SJSA1 (cell line): Measurements from ENCODE around the gene IP6K2. TPM values are rescaled to one million over a fixed set of nuclear protein-coding genes. Genes with fewer than 3 reads are reported as not detected.

Experiments used
- DNase-seq, 2 experiments: peaks; one replicate each; pipeline ENCODE4 v3.0.0-alpha.2; 2015 to 2020; ENCODE audit warnings: low spot score in 2 of 2, low read depth in 1 of 2
- H3K27ac ChIP-seq: fragments of 250-450 bp; sonication (Bioruptor Pico); 2 replicates; pipeline ENCODE4 v1.5.1; 2020; ENCODE audit warnings: mild to moderate bottlenecking, moderate library complexity
- H3K27me3 ChIP-seq: fragments of 250-450 bp; sonication (Bioruptor Pico); replicated peaks from 2 replicates; pipeline ENCODE4 v1.5.1; 2020; ENCODE audit warnings: mild to moderate bottlenecking, moderate library complexity
- H3K36me3 ChIP-seq: fragments of 250-450 bp; sonication (Bioruptor Pico); 2 replicates; pipeline ENCODE4 v1.5.1; 2020; ENCODE audit warnings: mild to moderate bottlenecking
- H3K4me1 ChIP-seq: fragments of 250-450 bp; sonication (Bioruptor Pico); replicated peaks from 2 replicates; pipeline ENCODE4 v1.6.1; 2021; ENCODE audit warnings: mild to moderate bottlenecking
- H3K4me3 ChIP-seq: fragments of 250-450 bp; sonication (Bioruptor Pico); 2 replicates; pipeline ENCODE4 v1.5.1; 2020; ENCODE audit warnings: mild to moderate bottlenecking
- H3K9me3 ChIP-seq: fragments of 250-450 bp; sonication (Bioruptor Pico); replicated peaks from 2 replicates; pipeline ENCODE4 v1.5.1; 2020; ENCODE audit warnings: mild to moderate bottlenecking
- total RNA-seq: library from RNA; depleted of rRNA; stranded (reverse); fragments of >200 nt; shearing (Covaris generic); gene quantifications from 2 replicates; pipeline ENCODE4 v1.2.3, GENCODE V29; 2014

IP6K2 gene
- total RNA-seq, 1 experiment from 2014 or later = 52.3 TPM

DNA sequence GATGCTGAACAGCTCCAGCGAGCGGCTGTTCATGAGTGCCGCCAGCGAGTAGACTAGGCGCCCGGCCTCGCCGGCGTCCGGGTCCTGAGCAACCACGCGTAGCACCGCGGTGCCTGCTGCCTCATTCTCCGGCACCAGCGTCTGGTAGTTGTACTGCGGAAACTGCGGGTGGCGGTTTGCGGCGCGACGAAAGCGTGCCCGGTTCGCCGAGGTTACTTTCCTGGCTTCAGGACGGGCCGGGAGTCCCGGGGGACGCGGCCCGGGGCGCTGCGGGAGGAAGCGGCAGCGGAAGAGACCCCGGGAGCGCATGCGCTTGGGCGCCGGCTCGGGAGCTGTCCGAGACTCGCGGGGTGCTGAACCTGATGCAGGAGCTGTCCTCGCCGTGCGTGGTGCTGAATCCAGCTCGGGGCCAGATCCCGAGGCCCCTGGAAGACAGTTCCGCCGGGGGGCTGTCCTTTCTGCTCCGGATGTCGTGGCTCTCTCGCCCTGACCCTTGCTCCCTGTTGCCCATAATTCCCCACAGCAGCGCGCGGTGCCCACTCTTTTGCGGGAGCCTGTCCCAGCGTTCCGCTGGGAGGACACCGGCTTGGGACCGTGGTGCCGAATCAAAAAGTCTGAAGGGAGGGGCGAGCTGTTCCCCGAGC is 55.4 kb downstream of the IP6K2 start:
- Histone ChIP-seq H3K27ac (no peak overlapping the region), H3K27me3 (peaks cover 8% of the 10 kb centered on the region), H3K9me3 (no peaks in the 10 kb centered on the region; the same call in 1 of the 2 replicates), H3K4me1 (peaks cover 21% of the 10 kb centered on the region), H3K4me3 (peak overlapping the region; percentile 22), H3K36me3 (no peaks in the 10 kb centered on the region)
- DNase-seq = peak in 1 of 2 experiments; percentile 44

GRCh38 chr3:48660800-48661400 is 56.1 kb downstream of the IP6K2 start:
- Histone ChIP-seq H3K27ac (no peak overlapping the region), H3K27me3 (peaks cover 8% of the 10 kb centered on the region), H3K36me3 (no peaks in the 10 kb centered on the region), H3K9me3 (no peaks in the 10 kb centered on the region; the same call in 1 of the 2 replicates), H3K4me1 (peaks cover 27% of the 10 kb centered on the region), H3K4me3 (no peak overlapping the region)
- DNase-seq = no peak

DNA sequence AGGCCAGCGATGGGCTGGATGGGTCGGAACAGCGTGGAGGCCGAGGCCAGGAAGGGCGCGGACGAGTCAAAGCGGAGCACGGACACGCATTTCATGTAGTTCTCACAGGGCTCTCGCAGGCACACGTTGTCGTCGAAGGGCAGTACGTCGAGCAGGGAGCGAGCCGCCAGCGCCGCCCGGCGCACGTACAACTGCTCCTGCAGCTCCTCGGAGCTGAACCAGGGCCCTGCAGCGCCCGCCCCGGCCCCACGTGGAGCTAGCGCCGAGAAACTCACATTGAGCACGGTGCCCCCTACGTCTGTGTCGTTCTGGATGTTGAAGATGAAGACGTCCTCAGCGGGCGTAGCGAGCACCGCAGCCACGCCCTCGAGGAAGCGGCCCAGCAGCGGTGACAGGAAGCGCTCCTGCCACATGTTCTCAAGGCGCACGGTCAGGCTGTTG is 60.2 kb downstream of the IP6K2 start:
- Histone ChIP-seq H3K4me1 (peaks cover 14% of the 10 kb centered on the region), H3K9me3 (no peaks in the 10 kb centered on the region; the same call in 1 of the 2 replicates), H3K4me3 (no peak overlapping the region), H3K27me3 (peaks cover 4% of the 10 kb centered on the region; the same call in 1 of the 2 replicates), H3K36me3 (no peaks in the 10 kb centered on the region), H3K27ac (no peak overlapping the region)
- no peak for DNase-seq

DNA sequence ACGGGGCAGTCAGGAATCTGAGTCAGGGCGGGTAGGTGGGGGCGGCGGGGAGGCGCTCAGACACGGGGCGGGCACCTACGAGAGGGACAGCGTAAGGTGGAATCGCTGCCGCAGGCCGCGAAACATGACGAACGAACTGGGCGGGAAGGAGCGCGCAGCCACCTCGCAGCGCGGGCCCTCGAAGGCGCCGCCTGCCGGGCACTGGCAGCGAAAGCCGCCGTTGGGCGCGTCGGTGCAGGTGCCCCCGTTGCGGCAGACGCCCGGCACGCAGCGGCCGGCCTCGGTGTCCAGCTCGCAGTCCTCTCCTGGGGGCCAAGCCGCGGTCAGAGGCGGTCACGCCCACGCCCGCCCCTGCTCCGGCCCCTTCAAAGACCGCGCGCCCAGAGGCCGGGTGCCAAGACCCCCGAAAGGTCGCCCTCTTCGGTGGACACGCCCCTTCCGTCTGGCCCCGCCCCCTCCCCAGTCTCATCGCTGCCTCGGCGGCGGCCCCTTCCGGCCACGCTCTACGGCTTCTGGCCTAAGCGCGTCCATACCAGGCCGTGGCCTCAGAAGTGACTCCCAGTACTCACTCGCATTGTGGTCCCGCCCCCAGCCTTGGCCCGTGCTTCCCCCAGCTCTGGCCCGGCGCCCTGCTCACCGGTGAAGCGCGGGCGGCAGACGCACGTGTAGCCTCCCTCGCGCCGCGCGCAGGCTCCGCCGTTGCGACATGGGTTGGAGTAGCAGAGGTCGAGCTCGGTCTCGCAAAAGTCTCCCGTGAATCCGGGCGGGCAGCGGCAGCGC is 60.8 kb downstream of the IP6K2 start:
- Histone ChIP-seq H3K4me3 (peak overlapping the region; percentile 34), H3K9me3 (no peaks in the 10 kb centered on the region), H3K4me1 (peaks cover 8% of the 10 kb centered on the region), H3K36me3 (no peaks in the 10 kb centered on the region), H3K27ac (no peak overlapping the region), H3K27me3 (no peaks in the 10 kb centered on the region)
- peak in 1 of 2 experiments; percentile 48 for DNase-seq

GRCh38 chr3:48655606-48656005 is 61.4 kb downstream of the IP6K2 start:
- no peak for DNase-seq
- peaks cover 6% of the 10 kb centered on the region for H3K4me1 ChIP-seq
- no peak overlapping the region for H3K27ac ChIP-seq
- H3K4me3 ChIP-seq = no peak overlapping the region
- no peaks in the 10 kb centered on the region for H3K27me3 ChIP-seq
- no peaks in the 10 kb centered on the region for H3K36me3 ChIP-seq
- no peaks in the 10 kb centered on the region for H3K9me3 ChIP-seq

GRCh38 chr3:48655063-48655462 is 62.0 kb downstream of the IP6K2 start:
- Histone ChIP-seq H3K36me3 (no peaks in the 10 kb centered on the region), H3K9me3 (no peaks in the 10 kb centered on the region), H3K27ac (no peak overlapping the region), H3K27me3 (no peaks in the 10 kb centered on the region), H3K4me1 (peaks cover 6% of the 10 kb centered on the region), H3K4me3 (no peak overlapping the region)
- no peak for DNase-seq

- Histone ChIP-seq H3K36me3 (no peaks in the 10 kb centered on the region), H3K9me3 (no peaks in the 10 kb centered on the region), H3K27me3 (no peaks in the 10 kb centered on the region), H3K4me1 (peaks cover 6% of the 10 kb centered on the region), H3K27ac (no peak overlapping the region), H3K4me3 (no peak overlapping the region)
- DNase-seq = no peak
These were observed 63.9 kb downstream of the IP6K2 start for GRCh38 chr3:48652923-48653715.

- no peak for DNase-seq
- Histone ChIP-seq H3K27ac (no peak overlapping the region), H3K27me3 (no peaks in the 10 kb centered on the region), H3K9me3 (no peaks in the 10 kb centered on the region), H3K4me1 (peaks cover 6% of the 10 kb centered on the region), H3K36me3 (no peaks in the 10 kb centered on the region), H3K4me3 (no peak overlapping the region)
These were observed 65.2 kb downstream of the IP6K2 start for GRCh38 chr3:48651771-48652170.

- no peaks in the 10 kb centered on the region for H3K9me3 ChIP-seq
These were observed 66.3 kb downstream of the IP6K2 start for GRCh38 chr3:48650723-48651122.

DNA sequence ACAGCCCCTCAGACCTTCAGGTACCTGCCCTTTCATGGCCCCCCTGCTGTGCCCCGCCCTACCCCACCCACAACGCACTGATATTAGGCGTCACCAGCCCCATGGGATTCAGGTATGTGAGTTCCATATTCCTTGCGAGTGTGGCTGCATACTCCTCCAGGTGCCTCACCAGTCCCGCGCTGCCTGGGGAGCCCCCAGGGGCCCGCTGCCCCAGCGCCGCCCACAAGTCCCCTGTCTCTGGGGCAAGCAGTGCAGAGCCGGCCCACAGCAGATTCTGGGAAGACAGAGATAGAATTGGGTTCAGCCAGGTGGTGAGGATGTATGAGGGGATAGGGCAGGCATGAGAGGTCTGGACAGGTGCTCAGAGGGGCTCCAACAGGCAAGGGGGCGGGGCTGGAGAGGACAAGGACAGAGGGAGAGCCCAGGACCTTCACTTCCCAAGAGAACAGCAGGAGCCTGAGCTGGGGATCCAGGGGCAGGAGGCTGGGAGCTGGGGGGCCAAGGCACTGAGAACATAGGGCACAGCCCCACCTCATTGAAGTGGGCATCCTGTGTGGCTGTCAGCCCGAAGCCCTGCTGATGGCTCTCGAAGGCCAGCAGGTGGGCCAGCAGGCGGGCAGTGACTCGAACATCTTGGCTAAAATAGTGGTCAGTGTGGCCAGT is 68.7 kb downstream of the IP6K2 start:
- no peak for DNase-seq
- no peaks in the 10 kb centered on the region for H3K9me3 ChIP-seq
- H3K27me3 ChIP-seq = no peaks in the 10 kb centered on the region
- no peak overlapping the region for H3K4me3 ChIP-seq
- H3K36me3 ChIP-seq = no peaks in the 10 kb centered on the region
- H3K27ac ChIP-seq = no peak overlapping the region
- H3K4me1 ChIP-seq = no peaks in the 10 kb centered on the region

More at GRCh38 chr3:48650723-48651122, 66.3 kb downstream of the IP6K2 start:
- H3K4me3 ChIP-seq = no peak overlapping the region
- DNase-seq = no peak
- no peaks in the 10 kb centered on the region for H3K36me3 ChIP-seq
- no peak overlapping the region for H3K27ac ChIP-seq
- no peaks in the 10 kb centered on the region for H3K4me1 ChIP-seq
- no peaks in the 10 kb centered on the region for H3K27me3 ChIP-seq

DNA sequence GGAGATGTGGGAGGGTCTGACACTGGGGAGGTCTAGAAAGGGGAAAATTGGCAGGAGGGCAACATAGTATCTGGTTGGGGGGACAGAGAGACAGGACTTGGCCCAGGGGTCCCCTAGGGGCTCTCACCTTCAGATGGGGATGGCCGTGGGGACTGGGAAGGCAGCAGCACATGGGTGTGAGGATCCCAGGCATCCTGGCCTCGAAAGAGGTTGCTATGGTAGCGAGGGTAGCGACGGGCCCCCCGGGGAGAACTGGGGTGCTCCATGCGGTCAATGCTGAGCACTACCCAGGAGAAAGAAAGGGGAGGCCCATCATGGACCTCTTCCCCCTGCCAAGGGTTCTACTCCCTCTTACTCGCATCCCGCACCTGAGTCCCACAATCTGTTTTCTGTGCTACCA is 69.3 kb downstream of the IP6K2 start:
- H3K9me3 ChIP-seq = no peaks in the 10 kb centered on the region
- DNase-seq = no peak
- H3K27ac ChIP-seq = no peak overlapping the region
- H3K4me1 ChIP-seq = no peaks in the 10 kb centered on the region
- no peaks in the 10 kb centered on the region for H3K27me3 ChIP-seq
- no peaks in the 10 kb centered on the region for H3K36me3 ChIP-seq
- H3K4me3 ChIP-seq = no peak overlapping the region

DNA sequence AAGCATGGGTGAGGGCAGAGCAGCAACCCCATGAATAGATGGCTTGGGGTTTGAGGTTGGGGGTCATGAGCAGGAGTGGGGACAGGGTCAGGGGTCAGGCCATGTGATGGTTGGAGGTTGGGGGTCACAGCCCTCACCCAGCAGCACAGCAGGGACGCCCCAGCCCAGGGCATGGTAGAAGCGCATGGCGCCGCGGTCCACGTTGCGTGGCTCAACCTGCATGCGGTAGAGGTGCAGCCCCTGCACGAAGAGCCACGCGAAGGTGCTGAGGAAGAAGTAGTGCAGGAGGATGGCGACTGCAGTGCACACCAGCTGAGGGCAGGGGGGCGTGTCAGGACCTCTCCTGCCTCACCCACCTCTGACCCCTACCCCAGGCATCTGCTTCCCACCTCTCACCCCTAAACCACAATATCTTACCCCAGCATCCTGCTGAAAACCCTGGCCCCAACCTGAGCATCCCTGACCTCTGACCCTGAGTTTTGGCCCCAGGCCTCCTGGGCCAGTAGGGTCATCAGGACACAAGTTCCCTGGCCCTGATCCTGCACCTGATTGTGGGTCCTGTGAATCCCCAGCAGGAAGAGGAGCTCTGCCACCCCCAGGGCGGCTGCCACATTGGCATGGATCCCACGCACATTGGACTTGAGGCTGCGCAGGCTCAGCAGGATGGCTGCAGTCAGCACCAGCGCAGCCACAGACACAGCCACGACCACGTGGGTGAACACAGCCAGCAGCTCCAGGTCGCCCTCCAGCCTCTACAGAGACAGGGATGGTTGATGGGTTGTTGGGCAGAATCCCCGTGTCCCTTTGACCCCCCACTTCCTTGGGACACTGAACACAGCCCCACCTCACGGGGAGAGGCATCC is 71.9 kb downstream of the IP6K2 start:
- DNase-seq = no peak
- H3K36me3 ChIP-seq = no peaks in the 10 kb centered on the region
- no peaks in the 10 kb centered on the region for H3K9me3 ChIP-seq
- H3K4me3 ChIP-seq = no peak overlapping the region
- H3K27me3 ChIP-seq = no peaks in the 10 kb centered on the region
- H3K27ac ChIP-seq = no peak overlapping the region
- no peaks in the 10 kb centered on the region for H3K4me1 ChIP-seq
